ENCODE results near the gene TLN1.
A peak's percentile ranks its signal among the peaks of the same experiment; 100 is the strongest.

TLN1 gene

DNA sequence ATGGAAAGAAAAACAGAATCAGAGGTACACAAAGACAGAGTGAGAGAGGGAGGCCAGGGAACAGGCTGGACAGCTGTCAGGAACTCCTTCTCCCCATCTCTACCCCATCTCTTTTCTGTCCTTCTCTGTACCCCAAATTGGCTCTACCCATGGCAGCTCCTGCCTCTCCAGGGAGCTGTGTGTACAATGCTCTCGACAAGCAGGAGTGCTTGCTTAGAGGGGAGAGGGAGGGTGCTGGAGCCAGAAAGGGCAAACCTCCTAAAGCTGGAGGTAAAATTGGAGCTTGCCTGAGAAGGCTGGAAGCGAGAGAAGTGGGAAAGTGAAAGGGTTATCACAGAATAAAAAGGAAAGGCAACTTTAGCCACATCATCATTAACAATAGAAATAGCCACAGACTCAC lies 48.7 kb downstream of the TLN1 start:
- DNase-seq, result no peak

DNA sequence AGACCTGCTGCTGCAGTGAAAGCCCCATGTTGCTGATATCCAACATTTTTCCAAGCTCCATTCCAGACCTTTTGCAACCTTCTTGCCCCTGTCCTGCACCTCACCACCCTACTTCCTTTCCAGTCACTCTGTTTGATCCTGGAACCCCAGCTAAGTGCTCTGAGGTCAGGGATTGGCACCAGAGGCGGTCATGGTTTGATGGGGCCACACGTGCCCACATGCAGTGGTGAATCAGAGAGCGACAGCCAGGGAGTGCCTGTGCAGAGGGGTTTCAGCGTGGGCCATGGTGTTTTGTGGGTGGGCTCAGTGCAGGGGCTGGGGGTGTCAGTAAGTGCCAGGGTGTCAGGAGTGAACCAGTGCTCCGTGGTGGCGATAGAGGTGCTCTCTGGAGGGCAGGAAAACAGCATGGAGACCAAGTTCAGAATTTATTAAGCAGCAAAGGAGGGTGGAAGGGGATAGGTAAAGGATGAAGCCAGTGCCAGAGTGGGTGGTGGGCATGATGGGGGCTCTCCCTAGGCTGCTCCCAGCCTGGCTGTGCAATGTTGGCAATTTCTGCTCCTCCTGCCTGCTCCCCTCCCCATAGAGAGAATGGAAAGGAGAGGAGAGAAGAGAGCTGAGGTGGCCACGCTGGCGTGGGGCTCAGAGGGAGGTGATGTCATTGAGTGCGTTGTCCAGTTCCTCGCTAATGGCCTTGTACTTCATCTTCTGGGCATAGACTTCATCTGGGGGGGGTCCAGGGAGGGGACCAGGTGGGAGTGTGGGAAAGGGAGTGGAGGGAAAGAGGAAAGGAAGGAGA lies 49.3 kb downstream of the TLN1 start:
- DNase-seq, result no peak

DNA sequence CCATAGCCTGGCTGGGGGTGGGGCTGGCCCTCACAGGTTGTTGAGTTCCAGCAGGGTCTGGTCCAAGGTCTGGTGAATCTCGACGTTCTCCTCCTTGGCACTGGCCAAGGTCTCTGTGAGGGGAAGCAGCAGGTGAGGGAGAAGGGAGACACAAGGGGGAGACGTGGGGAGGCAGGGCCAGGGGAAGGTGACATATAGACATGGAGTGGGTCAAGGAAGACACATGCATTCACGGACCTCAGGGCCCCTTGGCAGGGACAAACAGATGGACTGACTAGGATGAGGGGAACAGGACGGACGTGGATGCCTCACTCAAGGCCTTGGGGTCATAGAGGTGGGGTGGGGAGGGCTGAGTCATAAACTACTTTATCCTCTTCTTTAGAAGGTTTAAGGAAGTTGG lies 49.9 kb downstream of the TLN1 start:
- no peak for DNase-seq

DNA sequence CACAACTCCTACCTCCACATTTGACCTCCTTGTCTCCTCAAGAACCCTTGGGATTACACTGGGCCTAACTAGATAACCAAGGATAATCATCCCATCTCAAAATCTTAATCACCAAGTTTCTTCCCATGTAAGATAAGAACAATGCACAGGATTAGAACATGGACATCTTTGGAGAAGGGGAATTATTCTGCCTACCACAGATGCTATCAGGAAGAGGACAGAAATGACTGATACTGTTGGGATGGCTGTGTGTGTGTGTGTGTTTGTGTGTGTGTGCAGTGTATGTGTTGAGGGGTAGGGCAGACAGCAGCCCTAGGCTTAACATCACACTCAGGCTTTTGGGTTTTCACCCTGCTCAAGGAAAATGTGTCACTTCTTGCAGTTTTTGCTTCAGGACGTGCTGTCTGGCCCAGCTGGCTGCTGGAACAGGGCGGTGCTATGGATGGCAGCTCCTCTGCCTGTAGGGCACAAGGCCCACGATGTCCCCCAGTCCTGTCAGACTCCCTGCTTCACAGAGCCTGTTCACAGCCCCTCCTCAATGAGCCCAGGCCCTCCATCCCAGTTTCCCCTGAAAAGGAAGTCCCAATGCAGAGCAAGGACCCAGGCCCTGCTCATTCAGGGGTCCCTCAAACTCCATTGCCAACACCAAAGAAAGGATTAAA lies 50.5 kb downstream of the TLN1 start:
- DNase-seq, result no peak

DNA sequence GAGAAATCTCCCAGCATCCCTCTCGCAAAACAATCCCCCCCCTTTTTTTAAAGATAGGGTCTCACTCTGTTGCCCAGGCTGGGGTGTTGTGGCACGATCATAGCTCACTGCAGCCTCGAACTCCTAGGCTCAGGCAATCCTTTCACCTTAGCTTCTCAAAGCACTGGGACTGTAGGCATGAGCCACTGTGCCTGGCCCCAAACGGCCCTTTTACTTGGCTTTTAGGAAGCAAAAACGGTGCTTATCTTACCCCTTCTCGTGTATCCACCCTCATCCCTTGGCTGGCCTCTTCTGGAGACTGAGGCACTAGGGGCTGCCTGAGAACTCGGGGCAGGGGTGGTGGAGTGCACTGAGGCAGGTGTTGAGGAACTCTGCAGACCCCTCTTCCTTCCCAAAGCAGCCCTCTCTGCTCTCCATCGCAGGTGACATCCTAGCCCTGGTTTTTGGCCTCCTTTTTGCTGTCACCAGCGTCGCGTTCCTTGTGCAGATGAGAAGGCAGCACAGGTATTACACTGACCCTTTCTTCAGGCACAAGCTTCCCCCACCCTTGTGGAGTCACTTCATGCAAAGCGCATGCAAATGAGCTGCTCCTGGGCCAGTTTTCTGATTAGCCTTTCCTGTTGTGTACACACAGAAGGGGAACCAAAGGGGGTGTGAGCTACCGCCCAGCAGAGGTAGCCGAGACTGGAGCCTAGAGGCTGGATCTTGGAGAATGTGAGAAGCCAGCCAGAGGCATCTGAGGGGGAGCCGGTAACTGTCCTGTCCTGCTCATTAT lies 51.5 kb downstream of the TLN1 start:
- no peak for DNase-seq

DNA sequence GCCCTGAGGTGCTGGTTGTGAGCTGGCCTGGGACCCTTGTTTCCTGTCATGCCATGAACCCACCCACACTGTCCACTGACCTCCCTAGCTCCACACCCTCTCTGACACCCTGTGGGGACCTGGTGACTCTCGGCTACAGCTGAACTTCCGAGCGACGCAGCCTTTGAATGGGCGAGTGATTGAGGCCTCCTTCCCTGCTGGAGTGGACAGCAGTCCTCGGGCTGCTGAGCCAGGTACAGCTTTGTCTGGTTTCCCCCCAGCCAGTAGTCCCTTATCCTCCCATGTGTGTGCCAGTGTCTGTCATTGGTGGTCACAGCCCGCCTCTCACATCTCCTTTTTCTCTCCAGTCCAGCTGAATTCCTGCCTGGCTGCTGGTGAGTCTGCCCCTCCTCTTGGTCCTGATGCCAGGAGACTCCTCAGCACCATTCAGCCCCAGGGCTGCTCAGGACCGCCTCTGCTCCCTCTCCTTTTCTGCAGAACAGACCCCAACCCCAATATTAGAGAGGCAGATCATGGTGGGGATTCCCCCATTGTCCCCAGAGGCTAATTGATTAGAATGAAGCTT lies 52.1 kb downstream of the TLN1 start:
- DNase-seq, result no peak

DNA sequence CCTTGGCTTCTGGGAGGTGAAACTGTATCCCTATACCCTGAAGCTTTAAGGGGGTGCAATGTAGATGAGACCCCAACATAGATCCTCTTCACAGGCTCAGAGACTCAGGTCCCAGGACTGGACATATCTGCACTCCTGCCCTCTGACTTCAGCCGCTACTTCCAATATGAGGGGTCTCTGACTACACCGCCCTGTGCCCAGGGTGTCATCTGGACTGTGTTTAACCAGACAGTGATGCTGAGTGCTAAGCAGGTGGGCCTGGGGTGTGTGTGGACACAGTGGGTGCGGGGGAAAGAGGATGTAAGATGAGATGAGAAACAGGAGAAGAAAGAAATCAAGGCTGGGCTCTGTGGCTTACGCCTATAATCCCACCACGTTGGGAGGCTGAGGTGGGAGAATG lies 52.9 kb downstream of the TLN1 start:
- DNase-seq, result no peak

DNA sequence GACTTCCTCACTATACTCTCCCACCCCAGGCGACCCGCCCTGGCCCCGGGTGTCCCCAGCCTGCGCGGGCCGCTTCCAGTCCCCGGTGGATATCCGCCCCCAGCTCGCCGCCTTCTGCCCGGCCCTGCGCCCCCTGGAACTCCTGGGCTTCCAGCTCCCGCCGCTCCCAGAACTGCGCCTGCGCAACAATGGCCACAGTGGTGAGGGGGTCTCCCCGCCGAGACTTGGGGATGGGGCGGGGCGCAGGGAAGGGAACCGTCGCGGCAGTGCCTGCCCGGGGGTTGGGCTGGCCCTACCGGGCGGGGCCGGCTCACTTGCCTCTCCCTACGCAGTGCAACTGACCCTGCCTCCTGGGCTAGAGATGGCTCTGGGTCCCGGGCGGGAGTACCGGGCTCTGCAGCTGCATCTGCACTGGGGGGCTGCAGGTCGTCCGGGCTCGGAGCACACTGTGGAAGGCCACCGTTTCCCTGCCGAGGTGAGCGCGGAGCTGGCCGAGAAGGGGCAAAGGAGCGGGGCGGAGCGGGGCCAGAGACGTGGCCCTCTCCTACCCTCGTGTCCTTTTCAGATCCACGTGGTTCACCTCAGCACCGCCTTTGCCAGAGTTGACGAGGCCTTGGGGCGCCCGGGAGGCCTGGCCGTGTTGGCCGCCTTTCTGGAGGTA lies 56.1 kb downstream of the TLN1 start:
- DNase-seq, result no peak

DNA sequence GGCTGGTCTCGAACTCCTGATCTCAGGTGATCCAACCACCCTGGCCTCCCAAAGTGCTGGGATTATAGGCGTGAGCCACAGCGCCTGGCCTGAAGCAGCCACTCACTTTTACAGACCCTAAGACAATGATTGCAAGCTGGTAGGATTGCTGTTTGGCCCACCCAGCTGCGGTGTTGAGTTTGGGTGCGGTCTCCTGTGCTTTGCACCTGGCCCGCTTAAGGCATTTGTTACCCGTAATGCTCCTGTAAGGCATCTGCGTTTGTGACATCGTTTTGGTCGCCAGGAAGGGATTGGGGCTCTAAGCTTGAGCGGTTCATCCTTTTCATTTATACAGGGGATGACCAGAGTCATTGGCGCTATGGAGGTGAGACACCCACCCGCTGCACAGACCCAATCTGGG lies 56.8 kb downstream of the TLN1 start:
- no peak for DNase-seq

DNA sequence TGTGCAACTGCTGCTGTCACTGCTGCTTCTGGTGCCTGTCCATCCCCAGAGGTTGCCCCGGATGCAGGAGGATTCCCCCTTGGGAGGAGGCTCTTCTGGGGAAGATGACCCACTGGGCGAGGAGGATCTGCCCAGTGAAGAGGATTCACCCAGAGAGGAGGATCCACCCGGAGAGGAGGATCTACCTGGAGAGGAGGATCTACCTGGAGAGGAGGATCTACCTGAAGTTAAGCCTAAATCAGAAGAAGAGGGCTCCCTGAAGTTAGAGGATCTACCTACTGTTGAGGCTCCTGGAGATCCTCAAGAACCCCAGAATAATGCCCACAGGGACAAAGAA lies 58.0 kb downstream of the TLN1 start:
- no peak for DNase-seq

DNA sequence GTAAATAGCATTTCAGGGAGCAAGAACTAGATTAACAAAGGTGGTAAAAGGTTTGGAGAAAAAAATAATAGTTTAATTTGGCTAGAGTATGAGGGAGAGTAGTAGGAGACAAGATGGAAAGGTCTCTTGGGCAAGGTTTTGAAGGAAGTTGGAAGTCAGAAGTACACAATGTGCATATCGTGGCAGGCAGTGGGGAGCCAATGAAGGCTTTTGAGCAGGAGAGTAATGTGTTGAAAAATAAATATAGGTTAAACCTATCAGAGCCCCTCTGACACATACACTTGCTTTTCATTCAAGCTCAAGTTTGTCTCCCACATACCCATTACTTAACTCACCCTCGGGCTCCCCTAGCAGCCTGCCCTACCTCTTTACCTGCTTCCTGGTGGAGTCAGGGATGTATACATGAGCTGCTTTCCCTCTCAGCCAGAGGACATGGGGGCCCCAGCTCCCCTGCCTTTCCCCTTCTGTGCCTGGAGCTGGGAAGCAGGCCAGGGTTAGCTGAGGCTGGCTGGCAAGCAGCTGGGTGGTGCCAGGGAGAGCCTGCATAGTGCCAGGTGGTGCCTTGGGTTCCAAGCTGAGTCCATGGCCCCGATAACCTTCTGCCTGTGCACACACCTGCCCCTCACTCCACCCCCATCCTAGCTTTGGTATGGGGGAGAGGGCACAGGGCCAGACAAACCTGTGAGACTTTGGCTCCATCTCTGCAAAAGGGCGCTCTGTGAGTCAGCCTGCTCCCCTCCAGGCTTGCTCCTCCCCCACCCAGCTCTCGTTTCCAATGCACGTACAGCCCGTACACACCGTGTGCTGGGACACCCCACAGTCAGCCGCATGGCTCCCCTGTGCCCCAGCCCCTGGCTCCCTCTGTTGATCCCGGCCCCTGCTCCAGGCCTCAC lies 58.6 kb downstream of the TLN1 start, which contains the start of gene CA9:
Gene CA9, plus strand, starts transcription at position 797 of the 893 bp plus-strand sequence. Its CDS starts 32 bp downstream, at position 829.
- no peak for DNase-seq

DNA sequence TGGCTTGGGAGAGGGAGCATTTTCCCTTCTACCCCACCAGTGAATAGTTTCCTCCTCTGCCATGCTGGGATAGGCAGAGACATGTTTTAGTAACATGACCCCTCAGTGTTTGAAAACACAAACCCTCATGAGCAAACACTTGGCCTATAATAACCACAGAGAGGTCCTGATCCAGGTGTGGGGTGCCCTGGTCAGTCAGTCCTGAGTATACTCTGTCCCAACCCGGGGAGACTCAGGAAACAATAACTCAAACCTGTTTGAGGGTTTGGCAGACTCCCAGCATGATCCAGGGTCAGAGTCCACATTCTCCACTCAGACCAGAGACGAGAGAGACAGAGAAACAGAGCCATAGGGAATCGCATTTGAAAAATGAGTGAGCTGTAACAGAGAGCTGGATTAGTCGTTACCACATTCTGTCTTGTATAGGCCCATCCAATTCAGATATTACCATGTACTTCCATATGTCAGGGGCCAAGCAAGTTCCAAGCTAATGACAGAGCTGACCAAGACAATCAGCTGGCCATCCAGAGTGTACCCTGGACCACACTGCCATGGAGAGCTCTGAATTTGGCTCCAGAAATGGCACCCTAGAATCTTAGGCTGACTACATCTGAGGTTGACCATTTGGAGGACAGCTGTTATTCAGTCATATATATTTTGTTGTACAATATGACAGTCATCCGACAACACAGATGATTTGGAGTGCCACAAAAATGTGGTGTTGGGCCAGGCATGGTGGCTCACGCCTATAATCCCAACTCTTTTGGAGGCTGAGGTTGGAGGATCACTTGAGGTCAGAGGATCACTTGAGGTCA lies 62.5 kb downstream of the TLN1 start:
- no peak for DNase-seq

DNA sequence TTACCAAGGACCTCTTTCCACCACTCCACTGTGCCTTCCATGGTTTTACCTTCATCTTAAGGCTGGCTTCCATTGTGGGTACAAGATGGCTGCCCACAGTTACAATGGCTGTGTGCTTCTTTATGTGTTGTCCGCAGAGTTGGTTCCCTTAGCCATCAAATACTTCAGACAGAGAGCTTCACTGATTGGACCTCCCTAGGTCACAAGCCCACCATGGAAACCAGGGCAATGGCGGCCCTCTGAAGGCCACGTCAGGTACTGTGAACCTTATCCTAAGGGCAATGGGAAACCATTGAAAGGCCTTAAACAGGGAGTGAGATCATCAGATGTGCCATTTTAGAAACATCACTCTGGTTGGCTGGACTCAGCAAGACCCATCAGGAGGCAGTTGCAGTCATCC lies 64.1 kb downstream of the TLN1 start:
- no peak for DNase-seq

DNA sequence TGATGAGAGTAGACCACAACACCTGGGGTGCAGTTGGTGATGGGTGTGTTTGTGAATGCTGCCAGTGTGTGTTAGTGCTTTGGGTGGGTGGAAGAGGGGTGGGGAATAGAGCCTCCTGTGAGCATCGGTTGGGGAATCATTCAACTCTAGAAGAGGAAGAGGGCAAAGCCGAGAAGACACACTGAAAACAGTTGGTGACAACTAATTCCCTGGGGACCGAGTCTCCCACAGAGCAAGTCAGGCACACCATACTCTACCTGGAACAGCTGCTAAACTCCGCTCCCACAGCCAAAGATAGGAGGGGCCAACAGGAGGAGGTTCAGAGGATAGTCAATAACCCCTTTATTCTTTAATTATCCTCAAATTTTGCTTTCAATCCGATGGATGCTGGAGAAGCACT lies 65.4 kb downstream of the TLN1 start:
- DNase-seq, result no peak

DNA sequence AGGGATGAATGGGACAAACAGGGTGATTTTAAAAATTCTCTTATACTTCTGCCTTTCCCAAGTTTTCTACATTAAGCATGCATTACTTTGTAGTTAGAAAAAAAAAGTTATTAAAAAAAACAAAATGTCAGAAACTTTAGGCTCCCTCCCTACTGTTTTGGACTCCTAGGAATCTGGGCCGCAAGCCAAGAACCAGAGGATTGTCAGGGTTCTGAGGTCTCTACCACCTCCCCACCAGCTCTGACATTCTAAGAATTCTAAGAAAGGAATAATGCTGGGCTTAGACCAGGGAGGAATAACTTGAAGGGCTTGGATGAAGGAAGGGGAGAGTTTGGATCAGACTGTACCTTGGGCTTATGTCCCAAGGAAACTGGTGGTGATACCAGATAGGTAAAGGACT lies 66.0 kb downstream of the TLN1 start:
- no peak for DNase-seq

DNA sequence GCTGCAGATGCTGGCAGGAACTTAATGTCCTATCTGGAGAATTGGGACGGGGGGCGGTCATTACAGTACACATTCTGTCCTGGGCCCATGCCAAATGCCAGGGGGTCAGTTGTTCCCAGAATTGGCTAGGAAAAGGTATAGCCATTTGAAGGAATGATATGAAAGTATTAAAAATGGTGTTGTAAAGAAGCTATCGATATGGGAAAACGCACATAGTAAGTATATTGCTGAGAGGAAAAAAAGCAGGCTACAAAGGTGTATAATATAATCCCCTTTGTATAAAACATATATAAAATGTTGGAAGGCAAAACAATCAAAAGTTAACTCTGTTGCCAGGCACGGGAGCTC lies 66.5 kb downstream of the TLN1 start:
- no peak for DNase-seq

DNA sequence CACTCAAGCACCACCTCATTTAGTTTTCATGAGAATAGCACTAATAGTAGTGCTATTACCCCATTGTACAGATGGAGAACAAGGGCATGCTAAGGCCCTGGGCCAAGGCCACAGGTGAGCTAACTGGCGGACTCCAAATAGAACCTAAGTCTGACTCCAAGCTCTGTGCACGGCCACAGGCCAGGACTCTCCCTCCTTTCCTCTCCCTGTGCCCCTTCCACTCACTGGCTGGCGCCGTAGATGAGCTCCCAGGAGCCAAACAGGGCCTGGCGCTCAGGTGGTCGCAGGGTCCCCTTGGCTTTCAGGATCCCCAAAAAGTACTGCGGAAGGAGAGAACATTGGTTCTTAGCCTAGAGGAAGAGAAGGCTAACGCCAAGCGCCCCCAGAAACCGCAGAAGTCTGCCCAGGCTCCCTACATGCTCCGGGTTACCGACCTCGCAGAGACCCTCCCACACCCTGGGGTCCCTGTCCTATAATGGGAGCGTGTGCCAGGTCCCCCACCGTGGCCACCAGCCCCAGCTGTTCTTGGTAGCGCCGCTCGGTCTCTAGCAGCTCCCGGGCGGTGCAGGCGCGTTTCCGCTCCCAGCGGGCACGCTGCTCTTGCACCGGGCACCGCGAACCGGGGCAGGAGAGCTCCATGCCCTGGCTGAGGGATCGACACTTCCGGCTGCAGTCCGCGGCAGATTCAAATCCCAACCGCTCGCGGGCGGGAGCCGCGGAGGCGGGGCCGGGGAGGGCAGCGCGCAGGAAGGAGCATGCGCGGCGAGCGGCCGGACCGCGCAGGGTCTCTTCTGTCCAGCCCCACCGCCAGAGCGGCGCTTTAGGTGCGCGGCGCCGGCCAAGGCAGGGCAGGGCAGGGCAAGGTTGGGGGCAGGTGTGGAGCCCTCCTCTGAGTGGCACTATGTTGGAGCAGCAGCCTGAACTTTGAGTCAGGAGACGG lies 67.2 kb downstream of the TLN1 start, which contains the start of gene ARHGEF39:
Gene ARHGEF39, minus strand, starts transcription at position 665 of the 940 bp plus-strand sequence. Its CDS starts 26 bp downstream, at position 639.
- DNase-seq, result peak in 3 of 4 experiments; percentile 19 to 51 (median 35)

DNA sequence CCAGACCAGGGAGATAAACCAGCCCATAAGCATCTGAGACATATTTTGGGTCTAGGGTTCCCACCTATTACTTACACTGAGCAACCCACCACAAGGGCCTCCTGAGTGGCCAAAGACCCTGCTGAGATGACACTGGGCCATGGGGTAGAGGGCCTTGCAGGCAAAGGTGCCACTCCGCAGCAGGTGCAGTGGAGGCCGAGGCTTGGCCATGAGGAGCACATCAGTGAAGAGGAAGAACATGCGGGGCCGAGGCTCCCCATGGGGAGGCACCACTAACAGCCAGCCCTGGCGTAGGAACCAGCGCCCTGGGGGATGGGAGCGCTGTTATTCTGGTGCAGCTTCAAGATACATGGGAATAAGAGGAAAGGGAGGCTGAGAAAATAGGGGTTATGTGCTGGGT lies 69.6 kb downstream of the TLN1 start:
- no peak for DNase-seq

DNA sequence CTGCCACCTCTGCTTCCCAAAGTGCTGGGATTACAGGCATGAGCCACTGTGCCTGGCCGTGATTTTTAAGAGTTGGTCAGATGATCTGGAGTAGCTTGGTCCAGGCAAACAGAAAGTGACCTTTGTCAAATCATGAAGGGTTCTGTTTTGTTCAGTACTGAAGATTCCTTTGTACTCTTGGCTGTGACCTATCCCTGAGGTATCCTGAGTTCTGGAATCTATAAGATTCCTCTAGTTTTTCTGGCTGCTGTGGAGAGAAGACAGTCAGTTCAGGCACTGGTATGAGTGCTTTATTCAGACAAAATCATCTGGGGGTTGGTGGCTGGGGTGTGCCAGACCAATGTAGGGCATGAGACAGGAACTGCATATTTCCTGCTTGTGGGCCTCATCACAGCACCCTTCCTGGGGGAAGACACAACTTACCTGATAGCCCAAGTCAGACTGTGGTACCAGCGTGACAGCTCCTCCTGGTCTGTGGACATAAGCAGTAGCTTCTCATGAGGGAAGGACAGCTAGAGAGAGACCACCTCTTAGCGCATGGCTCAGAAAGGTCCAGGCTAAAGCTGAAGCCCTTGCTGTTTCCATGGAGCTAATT lies 70.1 kb downstream of the TLN1 start:
- no peak for DNase-seq

Data from activated naive CD4-positive, alpha-beta T cell (primary cell).